ENCODE results near the gene KLHDC7B.

DNA sequence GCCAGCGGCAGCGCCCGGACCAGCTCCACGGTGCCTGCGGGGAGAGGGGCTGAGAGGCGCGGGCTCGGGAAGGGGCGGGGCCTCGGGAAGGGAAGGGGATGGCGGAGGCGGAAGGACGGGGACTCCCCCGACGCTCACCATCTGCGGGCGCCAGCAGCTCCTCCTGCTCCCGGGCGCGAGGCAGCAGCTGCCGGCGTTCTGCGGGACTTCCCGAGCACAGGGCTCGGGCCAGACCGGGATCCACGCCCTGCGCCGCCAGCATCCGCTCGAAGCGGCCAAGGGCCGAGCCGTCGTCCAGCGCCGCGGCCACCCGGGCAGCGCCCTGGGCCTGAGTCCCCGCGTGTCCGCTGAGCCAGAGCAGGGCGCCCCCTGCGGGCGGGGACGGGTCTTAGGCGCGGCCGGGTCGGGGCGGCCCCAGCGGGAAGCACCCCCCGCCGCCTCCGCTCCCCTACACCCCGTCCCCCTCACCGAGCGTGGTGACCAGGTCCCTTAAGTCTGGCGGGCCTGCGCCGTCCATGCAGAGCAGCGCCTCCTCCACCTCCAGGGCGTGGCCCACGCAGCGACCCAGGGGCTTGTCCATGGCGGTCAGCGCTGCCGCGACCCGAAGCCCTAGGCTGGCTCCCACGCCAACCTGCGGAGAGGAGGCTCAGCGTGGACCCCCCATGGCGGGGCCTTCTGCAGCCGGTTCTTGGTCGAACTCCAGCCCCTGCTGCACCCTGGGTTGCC lies 19.4 kb upstream of the KLHDC7B start:
- TF ChIP-seq EZH2 (IDR thresholded peaks at IDR 0.05; ENCODE audit: insufficient read depth, low read length): no peak
- TF ChIP-seq, protein P1, sequence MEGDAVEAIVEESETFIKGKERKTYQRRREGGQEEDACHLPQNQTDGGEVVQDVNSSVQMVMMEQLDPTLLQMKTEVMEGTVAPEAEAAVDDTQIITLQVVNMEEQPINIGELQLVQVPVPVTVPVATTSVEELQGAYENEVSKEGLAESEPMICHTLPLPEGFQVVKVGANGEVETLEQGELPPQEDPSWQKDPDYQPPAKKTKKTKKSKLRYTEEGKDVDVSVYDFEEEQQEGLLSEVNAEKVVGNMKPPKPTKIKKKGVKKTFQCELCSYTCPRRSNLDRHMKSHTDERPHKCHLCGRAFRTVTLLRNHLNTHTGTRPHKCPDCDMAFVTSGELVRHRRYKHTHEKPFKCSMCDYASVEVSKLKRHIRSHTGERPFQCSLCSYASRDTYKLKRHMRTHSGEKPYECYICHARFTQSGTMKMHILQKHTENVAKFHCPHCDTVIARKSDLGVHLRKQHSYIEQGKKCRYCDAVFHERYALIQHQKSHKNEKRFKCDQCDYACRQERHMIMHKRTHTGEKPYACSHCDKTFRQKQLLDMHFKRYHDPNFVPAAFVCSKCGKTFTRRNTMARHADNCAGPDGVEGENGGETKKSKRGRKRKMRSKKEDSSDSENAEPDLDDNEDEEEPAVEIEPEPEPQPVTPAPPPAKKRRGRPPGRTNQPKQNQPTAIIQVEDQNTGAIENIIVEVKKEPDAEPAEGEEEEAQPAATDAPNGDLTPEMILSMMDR (IDR thresholded peaks at IDR 0.05; ENCODE audit: insufficient read depth, low read depth, low read length): no peak

Measured in astrocyte (in vitro differentiated cells and primary cell).